SK-N-DZ (cell line): ENCODE data around the gene RAB30.

Experiments
- DNase-seq: peaks from one replicate; pipeline ENCODE4 v3.0.0-alpha.2; 2015; ENCODE audit warnings: low spot score

Gene RAB30

GRCh38 chr11:83070731-83071566 is 748 bp downstream of the RAB30 start:
- DNase-seq = peak; percentile 41

- no peak for DNase-seq
These were observed 1.5 kb downstream of the RAB30 start for GRCh38 chr11:83070044-83070701.

- DNase-seq = no peak
These were observed 2.2 kb downstream of the RAB30 start for GRCh38 chr11:83069441-83070043.

- no peak for DNase-seq
These were observed 3.1 kb downstream of the RAB30 start for GRCh38 chr11:83068568-83068967.

GRCh38 chr11:83064011-83064410 is 7.7 kb downstream of the RAB30 start:
- DNase-seq = no peak

- DNase-seq = no peak
These were observed 8.5 kb downstream of the RAB30 start for GRCh38 chr11:83063073-83063754.

GRCh38 chr11:83061883-83062282 is 9.8 kb downstream of the RAB30 start:
- no peak for DNase-seq

GRCh38 chr11:83060965-83061364 is 10.7 kb downstream of the RAB30 start:
- no peak for DNase-seq

- DNase-seq = no peak
These were observed 14.0 kb downstream of the RAB30 start for GRCh38 chr11:83057721-83058120.

- DNase-seq = no peak
These were observed 15.1 kb downstream of the RAB30 start for GRCh38 chr11:83056611-83057010.

- DNase-seq = no peak
These were observed 15.5 kb downstream of the RAB30 start for GRCh38 chr11:83056204-83056603.

- no peak for DNase-seq
These were observed 16.8 kb downstream of the RAB30 start for GRCh38 chr11:83054904-83055380.

- no peak for DNase-seq
These were observed 17.7 kb downstream of the RAB30 start for GRCh38 chr11:83054001-83054400.

GRCh38 chr11:83051760-83052671 is 19.7 kb downstream of the RAB30 start:
- DNase-seq = no peak

- no peak for DNase-seq
These were observed 24.0 kb downstream of the RAB30 start for GRCh38 chr11:83047515-83048225.

GRCh38 chr11:83046621-83047172 is 25.0 kb downstream of the RAB30 start:
- no peak for DNase-seq

- DNase-seq = no peak
These were observed 26.6 kb downstream of the RAB30 start for GRCh38 chr11:83044958-83045712.

- DNase-seq = peak; percentile 53
These were observed 28.6 kb downstream of the RAB30 start for GRCh38 chr11:83042964-83043711.
